Stimulated activated CD8-positive, alpha-beta memory T cell treated with anti-CD3 and anti-CD28 coated beads, Interleukin-7, amount 100 ng/mL, for 1 hour (primary cell): Measurements from ENCODE around the gene IFNA16.
"Not testable (repeated sequence)": the region's sequence is repeated elsewhere in the genome, so short reads cannot be mapped to it uniquely, and the experiment has no call there.

Experiments used
- DNase-seq, 2 donors: peaks; one replicate each; pipeline ENCODE4 v3.0.0-alpha.2; 2020; ENCODE audit warnings: low read depth in 2 of 2

Gene IFNA16

DNA sequence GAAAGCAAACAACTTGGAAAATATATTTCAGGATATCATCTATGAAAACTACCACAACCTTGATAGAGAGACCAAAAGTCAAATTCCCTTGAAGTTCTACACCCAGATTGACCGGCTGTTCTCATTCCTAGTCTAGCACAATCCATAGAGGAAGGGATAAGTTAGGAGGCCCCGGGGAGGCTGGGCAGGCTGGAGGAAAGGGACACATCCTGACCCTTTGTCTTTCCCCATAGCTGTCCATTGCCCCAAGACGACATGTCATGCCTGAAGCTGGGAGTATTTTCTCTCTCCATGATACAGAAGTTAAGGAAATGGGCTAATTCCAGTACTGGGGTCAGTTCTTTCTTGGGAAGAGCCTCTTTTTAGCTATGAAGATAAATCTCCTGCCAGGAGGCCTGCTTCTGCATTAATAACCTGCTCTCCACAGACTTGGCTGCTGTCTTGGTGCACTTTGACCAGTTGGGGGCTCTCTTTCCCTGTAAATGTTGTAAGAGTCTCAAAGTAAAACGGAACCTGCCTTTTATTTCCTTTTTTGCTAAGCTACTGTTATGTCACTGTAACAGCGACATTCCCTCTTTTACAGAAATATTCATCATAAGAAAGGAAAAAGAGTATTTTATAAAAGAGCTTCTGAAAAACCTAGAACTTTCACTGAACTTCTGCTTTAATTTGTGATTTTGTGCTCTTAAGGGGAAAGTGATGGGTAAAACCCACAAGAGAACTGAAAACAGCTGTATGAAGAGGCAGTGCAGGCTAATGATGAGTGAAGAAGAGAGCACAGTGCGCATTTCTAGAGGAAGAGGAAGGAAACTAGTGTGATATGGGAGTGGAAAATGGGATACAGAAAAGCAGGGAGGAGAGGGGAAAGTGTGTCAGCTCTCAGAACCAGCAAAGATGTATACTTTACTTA, 22.0 kb downstream of the IFNA16 start:
- not testable (repeated sequence) for DNase-seq

DNA sequence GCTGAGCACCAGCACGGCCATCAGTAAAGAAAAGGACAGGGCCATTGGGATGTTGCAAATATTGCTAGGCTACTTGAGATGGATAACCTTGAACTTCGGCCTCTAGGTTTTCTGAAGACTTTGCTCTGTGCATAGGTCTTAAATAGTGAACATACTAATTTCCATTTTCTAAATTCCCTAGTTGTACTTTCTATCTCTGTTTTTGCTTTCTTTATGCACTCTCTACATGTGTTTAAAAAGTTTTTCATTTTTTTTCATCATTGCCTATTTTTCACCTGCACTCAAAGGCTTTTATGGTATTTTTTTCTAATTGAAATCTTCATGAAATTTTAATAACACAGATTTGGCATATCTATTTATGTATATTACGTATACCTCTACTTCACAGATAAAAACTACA, 29.6 kb downstream of the IFNA16 start, which contains the start of gene IFNA4:
Gene IFNA4 (minus strand): TSS at position 101 of the 400 bp plus-strand sequence. CDS start 56 bp downstream, at position 45.
- not testable (repeated sequence) for DNase-seq

DNA sequence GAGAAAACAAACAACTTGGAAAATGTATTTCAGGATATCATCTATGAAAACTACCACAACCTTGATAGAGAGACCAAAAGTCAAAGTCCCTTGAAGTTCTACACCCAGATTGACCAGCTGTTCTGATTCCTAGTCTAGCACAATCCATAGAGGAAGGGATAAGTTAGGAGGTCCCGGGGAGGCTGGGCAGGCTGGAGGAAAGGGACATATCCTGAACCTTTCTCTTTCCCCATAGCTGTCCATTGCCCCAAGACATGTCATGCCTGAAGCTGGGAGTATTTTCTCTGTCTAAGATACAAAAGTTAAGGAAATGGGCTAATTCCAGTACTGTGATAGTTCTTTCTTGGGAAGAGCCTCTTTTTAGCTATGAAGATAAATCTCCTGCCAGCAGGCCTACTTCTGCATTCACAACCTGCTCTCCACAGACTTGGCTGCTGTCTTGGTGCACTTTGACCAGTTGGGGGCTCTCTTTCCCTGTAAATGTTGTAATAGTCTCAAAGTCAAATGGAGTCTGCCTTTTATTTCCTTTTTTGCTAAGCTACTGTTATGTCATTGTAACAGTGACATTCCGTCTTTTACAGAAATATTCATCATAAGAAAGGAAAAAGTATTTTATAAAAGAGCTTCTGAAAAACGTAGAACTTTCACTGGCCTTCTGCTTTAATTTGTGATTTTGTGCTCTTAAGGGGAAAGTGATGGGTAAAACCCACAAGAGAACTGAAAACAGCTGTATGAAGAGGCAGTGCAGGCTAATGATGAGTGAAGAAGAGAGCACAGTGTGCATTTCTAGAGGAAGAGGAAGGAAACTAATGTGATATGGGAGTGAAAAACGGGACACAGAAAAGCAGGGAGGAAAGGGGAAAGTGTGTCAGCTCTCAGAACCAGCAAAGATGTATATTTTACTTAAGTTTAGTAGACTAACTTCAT, 34.0 kb downstream of the IFNA16 start:
- not testable (repeated sequence) for DNase-seq

DNA sequence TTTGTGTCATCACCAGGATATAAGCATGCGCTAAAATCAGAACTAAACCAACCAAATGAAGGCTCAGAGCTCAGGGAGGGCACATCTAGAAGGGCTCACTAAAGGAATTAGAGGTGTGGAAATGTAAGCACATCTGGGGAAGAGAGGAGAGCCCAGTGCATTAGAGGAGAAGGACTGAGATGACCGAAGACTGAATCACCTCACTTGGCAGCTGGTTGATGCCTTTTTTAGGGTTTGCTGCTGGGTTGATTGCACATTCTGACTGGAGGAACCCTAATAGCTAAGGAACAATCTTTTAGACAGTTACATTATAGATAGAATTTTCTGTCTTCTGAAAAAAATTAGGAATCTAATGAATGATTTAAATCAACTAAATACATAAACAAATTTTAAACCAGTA, 42.4 kb downstream of the IFNA16 start:
- no peak for DNase-seq

DNA sequence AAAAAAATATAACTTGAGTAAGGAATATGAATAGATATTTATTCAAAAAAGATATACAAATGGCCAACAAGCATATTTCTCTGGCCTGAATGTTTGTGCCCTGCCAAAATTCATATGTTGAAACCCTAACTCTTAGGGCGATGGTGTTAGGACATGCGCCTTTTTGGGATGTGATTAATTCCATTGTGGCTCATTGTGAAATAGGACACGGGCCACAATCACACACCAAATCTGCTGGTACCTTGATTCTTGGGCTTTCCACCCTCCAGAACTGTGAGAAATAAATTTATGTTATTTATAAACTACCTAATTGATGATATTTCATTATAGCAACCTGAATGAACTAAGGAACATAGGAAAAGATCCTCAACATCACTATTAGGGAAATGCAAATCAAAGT, 45.0 kb downstream of the IFNA16 start:
- no peak for DNase-seq

DNA sequence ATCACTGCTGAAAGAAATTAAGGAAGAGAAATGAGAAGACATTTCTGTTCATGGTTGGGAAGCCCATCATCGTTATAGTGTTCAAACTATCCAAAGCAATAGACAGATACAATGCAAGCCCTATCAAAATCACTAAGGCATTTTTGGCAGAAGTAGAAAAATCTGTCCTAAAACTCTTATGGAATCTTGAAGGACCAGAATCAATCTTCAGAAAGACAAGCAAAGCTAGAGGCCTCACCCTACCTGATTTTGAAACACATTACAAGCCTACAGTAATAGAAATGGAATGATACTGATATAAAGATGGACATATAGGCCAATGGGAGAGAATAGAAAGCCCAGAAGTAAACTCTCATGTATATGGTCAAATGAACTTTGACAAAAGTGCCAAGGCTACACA, 45.8 kb downstream of the IFNA16 start:
- no peak for DNase-seq

DNA sequence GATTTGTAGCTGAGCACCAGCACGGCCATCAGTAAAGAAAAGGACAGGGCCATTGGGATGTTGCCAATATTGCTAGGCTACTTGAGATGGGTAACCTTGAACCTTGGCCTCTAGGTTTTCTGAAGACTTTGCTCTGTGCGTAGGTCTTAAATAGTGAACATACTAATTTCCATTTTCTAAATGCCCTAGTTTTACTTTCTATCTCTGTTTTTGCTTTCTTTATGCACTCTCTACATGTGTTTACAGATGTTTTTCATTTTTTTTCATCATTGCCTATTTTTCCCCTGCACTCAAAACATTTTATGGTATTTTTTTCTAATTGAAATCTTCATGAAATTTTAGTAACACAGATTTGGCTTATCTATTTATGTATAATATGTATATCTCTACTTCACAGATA, 50.6 kb downstream of the IFNA16 start, which contains the start of gene IFNA21:
Gene IFNA21 (minus strand): TSS at position 101 of the 400 bp plus-strand sequence. CDS start 48 bp downstream, at position 53.
- not testable (repeated sequence) for DNase-seq
